DND-41 (cell line): ENCODE measurements around the gene CCNYL1.
"Not testable (repeated sequence)": the region's sequence is repeated elsewhere in the genome, so short reads cannot be mapped to it uniquely, and the experiment has no call there.

Experiments
- ATAC-seq: fragments of 200-7000 bp; cut with Tn5 transposase; 3 replicates; pipeline ENCODE4 v1.9.1; 2021; ENCODE audit warnings: low read depth; ENCODE audit not compliant: insufficient read depth
- DNase-seq: peaks from one replicate; pipeline ENCODE4 v3.0.0-alpha.2; 2020
- H2AFZ ChIP-seq: 2 replicates; pipeline ENCODE4 v1.6.0; 2012; ENCODE audit warnings: low read depth, low read length
- H3K27ac ChIP-seq: 2 replicates; pipeline ENCODE4 v1.5.1; 2012; ENCODE audit warnings: low read length, inconsistent platforms
- H3K27me3 ChIP-seq: fragments of 200-600 bp; sonication (generic); 2 replicates; pipeline ENCODE4 v1.6.0; 2012; ENCODE audit warnings: low read length, mild to moderate bottlenecking, inconsistent platforms; ENCODE audit not compliant: insufficient read depth, poor library complexity
- H3K36me3 ChIP-seq: 2 replicates; pipeline ENCODE4 v1.5.1; 2012; ENCODE audit warnings: low read length, inconsistent platforms; ENCODE audit not compliant: insufficient read depth
- H3K4me1 ChIP-seq: 2 replicates; pipeline ENCODE4 v1.5.1; 2012; ENCODE audit warnings: mild to moderate bottlenecking, low read length; ENCODE audit not compliant: insufficient read depth
- H3K4me2 ChIP-seq: 2 replicates; pipeline ENCODE4 v1.6.0; 2012; ENCODE audit warnings: mild to moderate bottlenecking, moderate library complexity, low read length, inconsistent platforms; ENCODE audit not compliant: insufficient read depth
- H3K4me3 ChIP-seq, 2 experiments: fragments of 200-600 bp in 1 of 2; shearing (Covaris generic) in 1 of 2; 2 replicates each; pipeline ENCODE4 v1.5.1; 2012 to 2016; ENCODE audit warnings: inconsistent platforms in 2 of 2, low read length in 2 of 2, mild to moderate bottlenecking in 2 of 2, low read depth in 1 of 2, moderate library complexity in 1 of 2
- H3K79me2 ChIP-seq: 2 replicates; pipeline ENCODE4 v1.6.0; 2012; ENCODE audit warnings: low read length, inconsistent platforms; ENCODE audit not compliant: insufficient read depth
- H3K9ac ChIP-seq: 2 replicates; pipeline ENCODE4 v1.6.0; 2012; ENCODE audit warnings: low read depth, mild to moderate bottlenecking, inconsistent platforms, low read length, moderate library complexity
- H3K9me3 ChIP-seq: 2 replicates; pipeline ENCODE4 v1.5.1; 2012; ENCODE audit warnings: low read length, moderate library complexity, mild to moderate bottlenecking, inconsistent platforms; ENCODE audit not compliant: insufficient read depth, severe bottlenecking
- H4K20me1 ChIP-seq: 2 replicates; pipeline ENCODE4 v1.6.0; 2012; ENCODE audit warnings: low read length; ENCODE audit not compliant: insufficient read depth
- EZH2 ChIP-seq: IDR thresholded peaks from 3 replicates; pipeline ENCODE4 v1.6.1; 2012; ENCODE audit warnings: borderline replicate concordance, low read depth, mild to moderate bottlenecking, moderate library complexity, low read length, inconsistent platforms; ENCODE audit not compliant: severe bottlenecking
- TF ChIP-seq, protein P1 (sequence below): IDR thresholded peaks from 2 replicates; pipeline ENCODE4 v1.5.1; 2012; ENCODE audit warnings: borderline replicate concordance, low read length, moderate library complexity, mild to moderate bottlenecking; ENCODE audit not compliant: poor library complexity, severe bottlenecking; ENCODE audit errors: extremely low read depth

The CCNYL1 gene

DNA sequence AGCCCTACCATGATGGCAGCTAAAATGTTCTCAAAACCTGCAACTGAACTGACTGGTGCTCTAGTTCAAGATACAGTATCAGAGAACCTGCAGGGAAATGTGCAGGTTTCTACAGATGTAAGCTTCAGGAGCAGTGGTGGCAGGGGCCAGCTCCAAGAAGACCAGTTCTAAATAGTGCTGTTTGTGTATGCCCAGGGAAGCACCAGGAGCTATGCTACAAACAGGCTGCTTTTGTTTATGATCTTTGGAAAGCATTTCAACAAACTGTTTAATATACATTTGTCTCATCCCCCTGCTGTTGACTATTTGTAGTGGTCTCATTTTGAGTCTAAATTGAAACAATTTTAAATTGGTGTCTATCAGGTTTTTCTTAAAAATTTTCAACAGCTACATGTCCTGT, 37.6 kb downstream of the CCNYL1 start:
- peaks cover 17% of the 10 kb centered on the region for H3K36me3 ChIP-seq
- TF ChIP-seq, protein P1, sequence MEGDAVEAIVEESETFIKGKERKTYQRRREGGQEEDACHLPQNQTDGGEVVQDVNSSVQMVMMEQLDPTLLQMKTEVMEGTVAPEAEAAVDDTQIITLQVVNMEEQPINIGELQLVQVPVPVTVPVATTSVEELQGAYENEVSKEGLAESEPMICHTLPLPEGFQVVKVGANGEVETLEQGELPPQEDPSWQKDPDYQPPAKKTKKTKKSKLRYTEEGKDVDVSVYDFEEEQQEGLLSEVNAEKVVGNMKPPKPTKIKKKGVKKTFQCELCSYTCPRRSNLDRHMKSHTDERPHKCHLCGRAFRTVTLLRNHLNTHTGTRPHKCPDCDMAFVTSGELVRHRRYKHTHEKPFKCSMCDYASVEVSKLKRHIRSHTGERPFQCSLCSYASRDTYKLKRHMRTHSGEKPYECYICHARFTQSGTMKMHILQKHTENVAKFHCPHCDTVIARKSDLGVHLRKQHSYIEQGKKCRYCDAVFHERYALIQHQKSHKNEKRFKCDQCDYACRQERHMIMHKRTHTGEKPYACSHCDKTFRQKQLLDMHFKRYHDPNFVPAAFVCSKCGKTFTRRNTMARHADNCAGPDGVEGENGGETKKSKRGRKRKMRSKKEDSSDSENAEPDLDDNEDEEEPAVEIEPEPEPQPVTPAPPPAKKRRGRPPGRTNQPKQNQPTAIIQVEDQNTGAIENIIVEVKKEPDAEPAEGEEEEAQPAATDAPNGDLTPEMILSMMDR = no peak
- no peak overlapping the region for H3K4me2 ChIP-seq
- no peaks in the 10 kb centered on the region for H3K27me3 ChIP-seq
- H2AFZ ChIP-seq = no peak overlapping the region
- ATAC-seq = no peak
- no peak overlapping the region for H3K9ac ChIP-seq
- H4K20me1 ChIP-seq = no peaks in the 10 kb centered on the region
- H3K79me2 ChIP-seq = no peaks in the 10 kb centered on the region
- DNase-seq = no peak
- H3K4me3 ChIP-seq = no peak overlapping the region
- H3K27ac ChIP-seq = no peak overlapping the region
- no peaks in the 10 kb centered on the region for H3K9me3 ChIP-seq
- H3K4me1 ChIP-seq = no peaks in the 10 kb centered on the region

DNA sequence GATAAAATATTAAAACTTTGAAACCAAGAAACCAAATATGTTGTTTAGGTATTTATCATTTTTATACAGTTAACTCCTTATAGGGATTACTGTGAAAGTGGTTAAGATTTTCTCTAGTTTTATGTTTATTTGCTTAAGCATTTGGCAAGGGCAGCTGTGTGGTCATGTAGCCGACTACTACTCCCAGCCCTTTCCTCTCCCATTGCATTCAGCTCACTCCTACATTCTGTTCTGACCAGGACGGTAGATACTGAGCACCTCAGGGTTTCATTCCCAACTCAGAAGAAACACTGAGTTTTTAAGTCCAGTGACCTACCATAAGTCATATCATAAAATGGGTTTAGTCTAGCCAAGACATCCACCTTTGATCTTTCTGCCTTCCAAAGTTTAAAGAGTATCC, 38.4 kb downstream of the CCNYL1 start:
- no peak for TF ChIP-seq EZH2
- TF ChIP-seq, protein P1 = no peak
- no peak for ATAC-seq

DNA sequence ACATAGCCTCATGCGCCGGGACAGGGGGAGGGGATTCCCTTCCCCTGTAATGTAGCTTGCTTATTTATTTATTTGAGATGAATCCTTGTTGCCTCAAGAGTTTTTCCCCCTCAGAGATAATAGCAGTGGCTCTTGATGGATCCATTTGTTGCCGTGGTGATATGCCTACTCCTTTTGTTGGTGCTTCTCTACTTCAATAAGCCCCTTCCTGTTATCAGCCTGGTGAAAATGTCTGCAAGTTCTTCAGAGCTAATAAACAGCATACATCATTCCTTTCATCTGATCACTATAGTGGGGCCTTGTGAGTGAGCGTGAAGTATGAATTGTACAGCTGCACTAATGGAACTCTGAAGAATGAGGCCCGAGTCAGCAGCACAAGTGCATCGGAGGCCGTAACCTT, 38.9 kb downstream of the CCNYL1 start:
- H3K4me2 ChIP-seq = no peak overlapping the region
- H3K27me3 ChIP-seq = no peaks in the 10 kb centered on the region
- no peaks in the 10 kb centered on the region for H3K9me3 ChIP-seq
- peaks cover 19% of the 10 kb centered on the region for H3K36me3 ChIP-seq
- DNase-seq (no peak), ATAC-seq (no peak)
- H4K20me1 ChIP-seq = no peaks in the 10 kb centered on the region
- H3K4me1 ChIP-seq = no peaks in the 10 kb centered on the region
- H3K4me3 ChIP-seq = no peak overlapping the region
- TF ChIP-seq, protein P1 = no peak
- no peak for TF ChIP-seq EZH2
- H3K27ac ChIP-seq = no peak overlapping the region
- no peak overlapping the region for H2AFZ ChIP-seq
- H3K79me2 ChIP-seq = no peaks in the 10 kb centered on the region
- no peak overlapping the region for H3K9ac ChIP-seq

More for the DNA sequence above, 38.4 kb downstream of the CCNYL1 start:
- no peaks in the 10 kb centered on the region for H3K27me3 ChIP-seq
- H3K9ac ChIP-seq = no peak overlapping the region
- peaks cover 19% of the 10 kb centered on the region for H3K36me3 ChIP-seq
- H4K20me1 ChIP-seq = no peaks in the 10 kb centered on the region
- no peak for DNase-seq
- H3K4me2 ChIP-seq = no peak overlapping the region
- H3K27ac ChIP-seq = no peak overlapping the region
- H3K79me2 ChIP-seq = no peaks in the 10 kb centered on the region
- no peaks in the 10 kb centered on the region for H3K9me3 ChIP-seq
- H2AFZ ChIP-seq = no peak overlapping the region
- no peak overlapping the region for H3K4me3 ChIP-seq
- H3K4me1 ChIP-seq = no peaks in the 10 kb centered on the region

DNA sequence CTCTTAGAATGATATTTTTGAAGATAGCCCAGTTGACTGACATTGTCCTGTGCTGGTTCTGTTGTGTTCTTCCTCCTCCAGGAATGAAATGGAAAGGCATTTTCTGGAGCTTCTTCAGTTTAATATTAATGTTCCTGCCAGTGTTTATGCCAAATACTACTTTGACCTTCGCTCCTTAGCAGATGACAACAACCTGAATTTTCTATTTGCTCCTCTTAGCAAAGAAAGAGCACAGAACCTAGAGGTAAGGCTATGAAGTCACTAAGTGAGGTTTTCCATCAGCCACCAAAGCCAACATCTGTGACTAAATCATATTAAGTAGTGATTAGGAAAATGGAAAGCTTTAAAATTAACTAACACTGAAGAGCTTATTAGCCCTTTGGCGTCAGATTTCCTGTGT, 39.4 kb downstream of the CCNYL1 start:
- Histone ChIP-seq H3K4me1 (no peaks in the 10 kb centered on the region), H3K36me3 (peaks cover 19% of the 10 kb centered on the region), H3K27me3 (no peaks in the 10 kb centered on the region), H4K20me1 (no peaks in the 10 kb centered on the region), H3K4me2 (no peak overlapping the region), H3K9ac (no peak overlapping the region), H3K9me3 (no peaks in the 10 kb centered on the region), H2AFZ (no peak overlapping the region), H3K27ac (no peak overlapping the region), H3K4me3 (no peak overlapping the region), H3K79me2 (no peaks in the 10 kb centered on the region)
- no peak for TF ChIP-seq EZH2
- TF ChIP-seq, protein P1 = no peak
- no peak for ATAC-seq
- no peak for DNase-seq

DNA sequence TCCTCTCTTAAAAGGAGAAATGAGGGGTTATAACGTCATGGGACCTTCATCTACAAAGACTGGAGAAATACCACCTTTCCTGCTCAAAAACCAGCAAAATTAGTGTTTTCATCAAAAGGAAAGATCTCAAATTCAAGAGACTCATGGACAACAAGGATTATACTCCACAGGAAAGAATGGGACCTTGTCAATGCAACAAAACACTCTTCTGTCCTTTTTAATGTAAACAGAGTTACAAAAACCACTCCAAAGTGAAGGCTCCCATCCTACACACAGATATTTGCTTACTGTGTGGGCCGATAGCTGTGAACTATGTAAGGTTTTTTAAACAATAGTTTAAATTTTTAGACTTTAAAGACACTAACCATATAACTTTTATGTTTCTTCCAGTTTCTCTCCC, 42.2 kb downstream of the CCNYL1 start:
- peaks cover 16% of the 10 kb centered on the region for H3K36me3 ChIP-seq

More for the DNA sequence above, 42.2 kb downstream of the CCNYL1 start:
- not testable (repeated sequence) for H3K9me3 ChIP-seq, H3K27me3 ChIP-seq, H3K79me2 ChIP-seq, H3K9ac ChIP-seq, H3K4me1 ChIP-seq, DNase-seq, H2AFZ ChIP-seq, H4K20me1 ChIP-seq, H3K4me3 ChIP-seq, ATAC-seq, H3K4me2 ChIP-seq, H3K27ac ChIP-seq
